ENCODE data around the gene KPTN.

The KPTN gene

DNA sequence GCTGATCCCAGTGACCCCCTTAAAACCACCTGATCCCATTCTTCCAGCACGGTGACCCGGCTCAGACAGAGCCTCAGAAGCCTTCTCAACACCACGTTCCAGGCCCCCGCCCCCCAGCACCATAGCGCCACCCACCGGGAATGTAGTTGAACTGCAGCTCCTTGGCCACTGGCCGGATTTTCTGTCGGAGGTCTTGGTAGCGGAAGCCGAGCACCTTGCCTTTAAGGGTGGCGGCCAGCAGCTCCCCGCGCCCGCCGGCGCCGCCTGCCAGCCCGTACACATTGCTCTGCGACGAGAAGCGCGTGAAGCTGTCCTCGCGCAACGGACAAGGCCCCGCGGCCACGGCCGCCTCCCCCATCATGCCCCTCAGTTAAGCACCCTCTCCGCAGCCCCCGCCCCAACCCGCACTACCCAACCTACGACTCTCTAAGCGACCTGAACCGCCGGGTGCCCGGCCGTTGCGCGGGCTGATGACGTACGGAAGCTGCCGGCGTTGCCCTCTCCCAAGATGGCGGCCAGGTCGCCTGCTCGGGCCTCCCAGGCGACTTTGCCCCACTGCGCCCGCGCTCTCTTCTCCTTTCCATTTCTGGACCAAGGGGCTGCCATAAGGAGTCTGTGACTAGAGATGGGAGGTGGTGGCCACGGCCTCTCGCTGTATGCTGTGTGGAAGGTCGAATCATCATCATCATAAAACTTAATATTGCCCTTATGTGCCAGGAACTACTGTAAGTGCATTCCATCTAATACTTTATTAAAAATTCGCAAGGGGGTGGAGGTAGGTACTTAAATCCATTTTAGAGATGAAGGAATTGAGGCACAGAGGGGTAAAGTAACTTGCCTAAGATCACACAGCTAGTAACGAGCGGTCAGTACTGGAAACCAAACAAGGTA is at the start of gene KPTN:
Gene KPTN (minus strand): TSS at position 420 of the 891 bp plus-strand sequence. CDS start 59 bp downstream, at position 361.
- DNase-seq (ENCODE audit: low spot score) = peak; percentile 91

DNA sequence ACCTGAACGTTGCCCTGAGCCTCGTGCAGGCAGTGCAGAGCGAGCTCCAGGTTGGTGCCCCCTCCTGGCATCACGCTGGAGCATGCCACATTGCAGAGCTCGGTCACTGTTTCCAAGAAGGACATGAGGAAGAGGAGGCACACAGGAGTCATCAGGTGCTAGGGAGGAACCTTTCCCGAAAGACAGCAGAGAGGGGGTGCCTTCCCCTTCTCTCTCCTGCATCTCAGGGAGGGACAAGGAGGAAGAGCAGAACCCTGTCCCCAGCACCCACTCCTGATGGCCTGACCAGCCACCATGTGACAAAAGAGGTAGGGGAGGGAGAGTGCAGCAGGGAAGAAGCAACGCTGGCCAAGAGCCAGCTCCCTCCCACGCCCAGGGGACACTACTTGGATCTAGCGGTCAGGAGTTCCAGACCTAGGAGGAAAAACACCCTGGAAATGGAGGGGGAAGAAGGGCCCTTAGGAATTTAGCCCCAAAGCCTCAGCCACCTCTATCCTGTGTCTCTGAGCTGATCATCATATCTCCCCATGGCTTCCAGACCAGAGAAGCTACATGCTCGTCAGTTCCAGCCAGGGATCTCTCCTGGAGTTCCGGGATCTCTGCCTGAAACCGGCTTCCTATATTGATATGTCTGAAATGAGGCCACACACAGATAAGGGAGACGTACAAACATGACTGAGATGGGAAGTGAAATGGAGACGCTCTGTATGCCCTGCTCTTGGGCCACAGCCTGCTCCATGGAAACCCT is 47.8 kb upstream of the KPTN start:
- DNase-seq (ENCODE audit: low spot score) = no peak

DNA sequence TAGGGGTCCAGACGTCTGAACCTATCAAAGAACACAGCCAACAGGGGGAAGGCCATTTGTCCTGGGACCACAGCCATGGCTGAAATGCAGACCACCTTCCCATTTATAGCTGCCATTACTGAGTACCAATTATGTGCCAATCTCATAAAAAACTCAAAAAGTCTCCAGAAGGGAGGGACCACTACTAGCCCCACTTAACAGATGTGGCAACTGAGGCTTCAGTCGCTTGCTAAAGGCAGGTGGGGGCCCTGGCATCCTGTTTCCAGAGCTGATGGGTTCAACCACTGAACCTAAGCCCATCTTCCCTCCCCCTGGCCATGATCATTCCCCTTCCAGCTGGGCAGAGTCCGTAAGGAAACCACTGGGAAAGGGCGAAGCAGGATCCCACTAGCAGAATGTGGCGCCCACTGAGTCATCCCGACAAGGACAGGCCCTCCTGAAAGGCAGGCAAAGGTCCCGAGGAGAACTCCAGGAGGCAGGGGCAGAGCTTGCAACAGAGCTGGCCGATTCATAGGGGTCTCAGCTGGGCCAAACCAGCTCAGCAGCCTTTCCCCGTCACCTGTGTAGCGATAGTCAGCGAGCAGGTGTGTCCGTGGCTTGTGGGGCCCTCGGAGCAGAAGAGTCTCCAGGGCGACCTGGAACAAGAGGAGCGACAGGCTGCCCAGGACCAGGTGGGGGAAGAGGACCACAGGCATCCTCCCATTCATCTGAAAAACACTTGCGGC is 45.2 kb upstream of the KPTN start:
- no peak for DNase-seq (ENCODE audit: low spot score)

- DNase-seq (ENCODE audit: low spot score) = no peak
Observed at GRCh38 chr19:47526798-47527197, 42.8 kb upstream of the KPTN start.

DNA sequence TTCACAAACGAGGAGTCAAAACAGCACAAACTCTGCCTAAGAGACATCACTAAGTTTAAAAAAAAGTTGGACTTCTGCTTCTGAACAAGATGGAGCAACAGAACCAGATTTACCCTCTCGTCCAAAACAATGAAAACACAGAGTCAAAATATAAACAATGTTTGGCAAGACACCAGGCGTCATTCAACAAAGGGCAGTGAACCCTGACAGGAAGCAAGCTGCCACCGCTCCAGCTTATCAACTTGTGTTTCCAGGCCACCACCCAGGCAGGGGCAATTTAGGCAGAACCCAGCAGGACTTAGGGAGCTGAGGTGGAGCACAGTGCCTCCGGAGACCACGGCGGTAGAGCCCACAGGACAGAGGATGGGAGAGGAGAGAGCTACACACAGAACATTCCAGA is 39.5 kb upstream of the KPTN start:
- DNase-seq (ENCODE audit: low spot score) = peak; percentile 26

- DNase-seq (ENCODE audit: low spot score) = no peak
Observed at GRCh38 chr19:47521473-47522180, 37.6 kb upstream of the KPTN start.

DNA sequence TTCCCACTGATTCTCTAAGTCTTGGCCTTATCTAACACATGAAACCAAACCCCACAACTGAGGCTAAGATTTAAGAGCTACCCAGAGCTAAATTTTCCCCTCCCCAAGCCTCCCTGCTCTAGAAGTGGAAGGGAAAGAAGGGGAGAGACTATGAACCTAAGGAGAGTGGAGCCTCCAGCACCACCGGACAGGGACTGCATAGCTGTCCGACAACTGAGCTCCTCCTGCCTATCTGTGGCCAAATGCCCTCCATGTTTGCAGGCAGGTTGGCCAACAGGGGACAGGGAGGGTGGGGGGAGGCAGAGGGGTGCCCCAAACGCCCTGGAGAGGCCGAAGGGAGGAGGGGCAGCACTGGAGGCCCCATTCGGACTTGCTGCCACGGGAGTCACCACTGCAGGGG is 36.8 kb upstream of the KPTN start:
- no peak for DNase-seq (ENCODE audit: low spot score)

GRCh38 chr19:47520343-47520806 is 36.4 kb upstream of the KPTN start:
- no peak for DNase-seq (ENCODE audit: low spot score)

DNA sequence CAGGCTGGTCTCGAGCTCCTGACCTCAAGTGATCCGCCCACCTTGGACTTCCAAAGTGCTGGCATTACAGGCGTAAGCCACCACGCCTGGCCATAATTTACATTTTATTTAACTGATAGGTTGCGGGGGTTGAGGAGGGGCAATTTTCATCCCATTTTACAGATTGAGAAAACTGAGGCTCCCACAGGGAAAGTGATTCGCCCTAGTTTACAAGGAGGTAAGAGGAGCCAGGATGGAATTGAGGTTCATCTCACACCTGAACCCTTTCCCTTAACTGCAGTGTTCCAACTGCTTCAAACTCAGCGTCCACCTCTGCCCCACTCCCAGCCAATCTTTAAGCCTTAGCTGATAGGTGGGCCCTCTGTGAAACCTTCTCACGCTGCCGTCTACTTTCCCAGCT is 34.8 kb upstream of the KPTN start:
- no peak for DNase-seq (ENCODE audit: low spot score)

- no peak for DNase-seq (ENCODE audit: low spot score)
Observed at GRCh38 chr19:47518139-47518538, 34.1 kb upstream of the KPTN start.

DNA sequence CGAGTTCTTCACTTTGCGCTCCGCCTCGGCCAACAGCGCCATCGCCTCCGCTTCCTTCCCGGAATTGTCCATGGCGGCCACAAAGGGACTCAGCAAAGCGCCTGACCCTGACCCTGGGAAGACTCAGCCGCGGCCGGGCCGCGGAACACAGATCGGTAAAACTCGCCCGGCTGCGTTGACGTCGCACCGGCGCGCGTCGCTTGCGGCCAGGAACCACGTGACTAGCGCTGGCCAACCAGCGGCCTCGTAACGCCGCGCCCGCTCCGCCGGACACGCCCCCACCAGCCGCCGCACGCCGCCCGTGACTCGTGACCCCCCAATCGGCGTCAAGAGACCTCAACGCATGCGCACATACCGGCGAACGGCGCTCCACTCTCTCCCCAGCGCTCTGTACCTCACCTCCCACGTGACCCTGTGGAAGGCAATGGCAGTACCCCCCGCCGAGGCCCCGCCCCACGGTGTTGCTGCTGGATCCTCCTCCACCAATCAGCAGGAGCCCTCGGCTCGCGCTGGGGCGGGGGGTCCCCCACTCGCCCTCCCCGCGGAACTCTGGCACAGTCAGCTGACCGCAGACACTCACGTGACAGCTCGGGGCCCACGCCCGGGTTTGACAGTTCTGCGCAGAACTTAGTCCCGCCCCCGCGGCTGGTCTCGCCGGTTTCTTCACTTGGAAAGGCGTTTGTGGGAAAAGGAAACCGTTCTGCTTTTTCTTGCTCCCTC is 31.0 kb upstream of the KPTN start, which contains the start of gene NAPA:
Gene NAPA (minus strand): TSS at position 195 of the 720 bp plus-strand sequence. CDS start 123 bp downstream, at position 72.
- peak; percentile 100 for DNase-seq (ENCODE audit: low spot score)

GRCh38 chr19:47514151-47514868 is 30.3 kb upstream of the KPTN start:
- DNase-seq (ENCODE audit: low spot score) = no peak

DNA sequence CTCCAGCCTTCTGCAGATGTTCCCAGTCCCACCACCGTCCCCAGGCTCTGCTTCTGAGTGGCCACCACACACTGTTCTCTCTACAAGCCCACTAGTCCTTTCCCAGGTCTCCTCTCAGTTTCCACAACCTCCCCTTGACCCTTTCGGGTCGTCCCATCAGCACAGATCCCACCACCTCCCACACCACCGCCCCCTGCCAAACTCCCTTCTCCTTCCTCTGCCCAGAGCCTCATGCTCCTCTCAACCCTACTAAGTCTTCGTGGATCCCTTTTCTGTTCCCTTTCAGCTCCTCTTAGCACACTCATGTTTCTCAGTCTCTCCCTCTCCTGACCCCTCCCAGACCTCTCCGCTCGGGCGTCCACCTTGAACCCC is 28.9 kb upstream of the KPTN start:
- no peak for DNase-seq (ENCODE audit: low spot score)

DNA sequence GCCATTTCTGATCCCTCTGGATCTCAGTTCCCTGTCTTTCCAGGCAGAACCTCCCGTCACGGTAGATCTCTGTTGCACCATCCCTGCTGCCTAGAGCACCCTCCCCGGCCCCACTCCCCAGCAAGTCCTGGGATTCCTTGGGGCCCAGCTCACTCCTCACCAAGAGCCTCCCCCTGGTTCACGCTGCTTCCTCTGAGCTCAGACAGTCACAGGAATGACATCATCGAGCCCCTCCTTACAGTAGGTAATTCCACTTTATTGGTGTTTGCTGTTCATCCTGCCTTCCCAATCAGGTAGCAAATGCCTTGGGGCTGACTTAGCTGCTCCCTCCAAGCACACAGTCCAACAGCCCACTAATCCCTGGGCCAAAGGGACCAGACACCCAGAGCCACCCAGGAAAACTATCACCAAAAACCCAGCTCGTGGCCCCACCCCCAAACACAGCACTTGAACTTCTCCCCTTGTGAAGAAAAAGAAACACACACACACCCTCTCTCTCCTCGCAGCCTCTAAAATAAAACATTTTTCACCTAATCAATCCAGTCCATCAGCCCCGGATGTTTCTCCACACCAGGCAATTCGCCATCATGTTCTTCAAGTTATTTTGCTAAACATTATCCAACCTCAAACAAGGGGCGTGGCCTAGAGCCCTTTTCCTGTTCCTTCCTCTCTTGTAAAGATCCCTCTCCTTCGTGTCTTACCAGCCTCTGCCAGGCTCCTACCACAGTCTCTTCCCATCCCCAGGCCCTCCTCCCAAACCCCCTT is 28.3 kb upstream of the KPTN start:
- DNase-seq (ENCODE audit: low spot score) = peak; percentile 82

- peak; percentile 41 for DNase-seq (ENCODE audit: low spot score)
Observed at GRCh38 chr19:47511681-47512080, 27.7 kb upstream of the KPTN start.

DNA sequence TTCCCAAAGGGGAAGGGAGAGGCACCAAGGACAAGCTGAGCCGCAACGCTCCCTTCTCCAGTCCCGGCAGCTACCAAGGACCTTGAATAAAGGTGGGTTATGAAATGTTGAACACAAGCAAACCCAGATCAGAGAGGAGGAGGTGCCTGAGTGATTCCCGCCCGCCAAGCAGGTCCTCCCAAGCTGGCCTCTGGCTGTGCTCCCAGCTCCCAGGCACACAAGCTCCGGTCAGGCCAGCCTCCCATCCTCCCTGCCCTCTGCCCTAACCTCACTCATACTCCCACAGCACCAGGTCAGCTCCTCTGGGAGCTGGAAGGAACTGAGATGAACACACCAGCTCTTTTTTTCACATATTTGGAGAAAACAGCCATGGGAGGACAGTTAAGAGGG is 27.1 kb upstream of the KPTN start:
- DNase-seq (ENCODE audit: low spot score) = no peak

DNA sequence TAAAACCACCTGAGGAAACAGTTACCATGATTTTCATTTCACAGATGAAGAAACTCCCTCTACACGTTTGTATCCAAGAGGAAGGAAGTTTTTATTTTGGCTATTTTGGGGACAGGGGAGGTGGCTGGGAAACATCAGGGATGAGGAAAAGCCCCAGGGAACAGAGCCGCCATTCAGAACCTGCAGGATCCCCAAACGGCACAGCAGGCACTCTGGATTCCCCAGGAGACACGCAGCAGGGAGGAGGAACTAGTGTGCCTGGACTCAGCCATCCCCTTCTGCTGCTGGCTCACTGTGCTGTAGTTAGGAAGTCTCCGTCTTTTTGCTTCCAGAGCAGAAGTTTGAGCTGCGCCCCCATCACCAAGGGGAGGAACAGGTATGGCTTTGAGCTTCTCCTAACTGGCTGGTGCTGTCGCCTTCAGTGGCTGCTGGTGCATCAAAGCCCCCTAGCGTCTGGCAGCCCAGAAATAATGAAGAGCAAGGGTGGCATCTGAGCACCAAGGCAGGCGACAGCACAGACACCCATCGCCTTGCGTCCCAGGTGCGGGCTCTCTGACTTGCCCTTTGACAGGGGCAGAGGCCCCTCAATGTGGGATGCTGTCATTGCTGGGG is 26.6 kb upstream of the KPTN start:
- no peak for DNase-seq (ENCODE audit: low spot score)

DNA sequence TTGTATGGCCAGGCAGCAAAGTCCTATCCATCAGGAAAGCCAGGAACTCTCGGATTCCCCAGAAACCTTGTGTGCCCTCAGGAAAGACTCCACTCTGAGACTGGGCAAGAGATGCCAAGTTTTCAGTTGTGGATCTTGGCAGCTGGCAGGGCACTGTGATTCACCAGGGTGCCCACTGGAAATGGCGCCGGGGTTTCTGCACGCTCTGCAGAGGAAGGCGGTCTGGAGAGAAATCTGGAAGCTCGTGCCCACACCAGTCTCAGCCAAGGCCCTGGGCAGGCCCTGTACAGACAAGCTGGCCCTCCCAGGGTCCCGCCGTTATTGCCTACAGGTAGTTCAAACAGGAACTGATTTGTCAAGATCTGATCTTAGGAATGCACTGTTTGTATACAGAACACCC is 26.0 kb upstream of the KPTN start:
- DNase-seq (ENCODE audit: low spot score) = peak; percentile 14

DNA sequence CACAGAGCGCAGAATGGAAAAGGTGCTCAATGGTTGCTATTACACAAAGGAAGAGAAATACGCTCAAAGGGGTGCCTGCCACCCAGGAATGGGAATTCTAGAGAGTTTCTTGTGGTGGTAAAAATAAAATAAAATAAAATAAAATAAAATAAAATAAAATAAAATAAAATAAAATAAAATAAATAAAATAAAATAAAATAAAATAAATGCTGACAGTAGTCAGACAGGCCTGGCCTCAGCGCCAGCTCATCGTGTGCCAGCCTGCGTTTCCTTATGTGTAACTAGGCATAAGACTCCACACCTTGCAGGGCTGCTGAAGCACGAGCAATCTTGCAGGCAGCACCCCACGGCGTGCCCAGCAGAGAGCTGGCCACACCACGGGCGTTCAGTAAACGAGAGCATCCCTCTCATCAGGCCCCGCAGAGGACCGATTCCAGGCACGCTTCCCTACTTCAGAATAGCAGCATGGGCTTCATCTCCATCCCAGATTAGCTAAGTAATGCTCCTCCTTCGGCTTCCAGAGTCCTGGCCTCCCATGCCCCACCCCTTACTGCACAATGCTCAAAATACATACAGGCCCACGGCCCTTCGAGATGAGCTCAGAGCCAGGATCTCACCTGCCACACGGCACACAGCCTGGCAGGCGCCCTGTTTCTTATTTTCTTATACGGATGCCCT is 25.3 kb upstream of the KPTN start:
- no peak for DNase-seq (ENCODE audit: low spot score)

Measured in kidney tubule cell (primary cell).